Endothelial cell (in vitro differentiated cells): ENCODE measurements around the gene ATP10D. TPM values are rescaled to one million over a fixed set of nuclear protein-coding genes. Genes with fewer than 3 reads are reported as not detected.

ENCODE experiments used
- DNase-seq: peaks from one replicate; pipeline ENCODE4 v3.0.0; 2021; ENCODE audit warnings: low spot score
- H3K27ac Mint-ChIP-seq: one replicate; pipeline ENCODE4 v1.8.0; 2021; ENCODE audit warnings: mixed read lengths, inconsistent platforms; ENCODE audit not compliant: unreplicated experiment
- H3K27me3 Mint-ChIP-seq: one replicate; pipeline ENCODE4 v1.8.0; 2021; ENCODE audit warnings: mild to moderate bottlenecking, moderate library complexity, mixed read lengths, inconsistent platforms; ENCODE audit not compliant: unreplicated experiment
- H3K36me3 Mint-ChIP-seq: one replicate; pipeline ENCODE4 v1.8.0; 2021; ENCODE audit warnings: mild to moderate bottlenecking, low read depth, mixed read lengths, inconsistent platforms; ENCODE audit not compliant: unreplicated experiment
- H3K4me1 Mint-ChIP-seq: one replicate; pipeline ENCODE4 v1.8.0; 2021; ENCODE audit warnings: mild to moderate bottlenecking, mixed read lengths, inconsistent platforms; ENCODE audit not compliant: unreplicated experiment
- H3K4me3 Mint-ChIP-seq: one replicate; pipeline ENCODE4 v1.8.0; 2021; ENCODE audit warnings: mild to moderate bottlenecking, mixed read lengths, inconsistent platforms; ENCODE audit not compliant: unreplicated experiment
- H3K9me3 Mint-ChIP-seq: one replicate; pipeline ENCODE4 v1.8.0; 2021; ENCODE audit warnings: mixed read lengths, inconsistent platforms; ENCODE audit not compliant: unreplicated experiment
- total RNA-seq: library from RNA; stranded (reverse); fragmentation: NEBNext Ultra II Directional; extraction: Animal tissue kit (Norgen Biotek cat#: 25700); gene quantifications from one replicate; pipeline ENCODE4 v1.2.1, GENCODE V29; 2021; ENCODE audit not compliant: unreplicated experiment
- TF ChIP-seq, protein P1 (sequence below): fragments of 200-600 bp; sonication (generic); IDR thresholded peaks from one replicate; pipeline ENCODE4 v1.5.0; 2021; ENCODE audit warnings: antibody characterized with exemption; ENCODE audit not compliant: unreplicated experiment

The ATP10D gene
- total RNA-seq, 1 donor from 2014 or later, result 9.3 TPM

DNA sequence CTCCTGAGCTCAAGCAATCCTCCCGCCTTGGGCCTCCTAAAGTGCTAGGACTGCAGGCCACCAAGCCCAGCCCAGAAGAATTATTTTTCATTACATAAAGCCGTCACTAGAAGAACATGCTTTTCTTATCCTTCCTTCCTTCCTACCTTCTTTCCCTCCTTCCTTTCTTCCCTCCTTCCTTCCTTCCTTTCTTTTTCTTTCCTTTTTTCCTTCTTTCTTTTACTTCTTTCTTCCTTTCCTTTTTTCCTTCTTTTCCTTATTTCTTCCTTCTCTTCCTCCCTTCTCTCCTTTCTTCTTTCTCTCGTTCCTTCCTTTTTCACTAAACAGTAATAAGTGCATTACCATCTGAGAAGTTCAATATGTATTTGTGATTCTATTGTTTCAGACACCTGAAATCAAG is 121.4 kb downstream of the ATP10D start:
- Mint-ChIP-seq H3K36me3 (no peaks in the 10 kb centered on the region), H3K9me3 (no peaks in the 10 kb centered on the region), H3K4me1 (peaks cover 4% of the 10 kb centered on the region), H3K4me3 (no peak overlapping the region), H3K27me3 (no peaks in the 10 kb centered on the region), H3K27ac (no peak overlapping the region)
- no peak for DNase-seq
- TF ChIP-seq, protein P1, sequence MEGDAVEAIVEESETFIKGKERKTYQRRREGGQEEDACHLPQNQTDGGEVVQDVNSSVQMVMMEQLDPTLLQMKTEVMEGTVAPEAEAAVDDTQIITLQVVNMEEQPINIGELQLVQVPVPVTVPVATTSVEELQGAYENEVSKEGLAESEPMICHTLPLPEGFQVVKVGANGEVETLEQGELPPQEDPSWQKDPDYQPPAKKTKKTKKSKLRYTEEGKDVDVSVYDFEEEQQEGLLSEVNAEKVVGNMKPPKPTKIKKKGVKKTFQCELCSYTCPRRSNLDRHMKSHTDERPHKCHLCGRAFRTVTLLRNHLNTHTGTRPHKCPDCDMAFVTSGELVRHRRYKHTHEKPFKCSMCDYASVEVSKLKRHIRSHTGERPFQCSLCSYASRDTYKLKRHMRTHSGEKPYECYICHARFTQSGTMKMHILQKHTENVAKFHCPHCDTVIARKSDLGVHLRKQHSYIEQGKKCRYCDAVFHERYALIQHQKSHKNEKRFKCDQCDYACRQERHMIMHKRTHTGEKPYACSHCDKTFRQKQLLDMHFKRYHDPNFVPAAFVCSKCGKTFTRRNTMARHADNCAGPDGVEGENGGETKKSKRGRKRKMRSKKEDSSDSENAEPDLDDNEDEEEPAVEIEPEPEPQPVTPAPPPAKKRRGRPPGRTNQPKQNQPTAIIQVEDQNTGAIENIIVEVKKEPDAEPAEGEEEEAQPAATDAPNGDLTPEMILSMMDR, result no peak

GRCh38 chr4:47612116-47613023 is 127.3 kb downstream of the ATP10D start:
- DNase-seq, result no peak
- peaks cover 6% of the 10 kb centered on the region for H3K4me1 Mint-ChIP-seq
- H3K27ac Mint-ChIP-seq, result no peak overlapping the region
- TF ChIP-seq, protein P1, result no peak
- peaks cover 1% of the 10 kb centered on the region for H3K27me3 Mint-ChIP-seq
- no peak overlapping the region for H3K4me3 Mint-ChIP-seq
- no peaks in the 10 kb centered on the region for H3K36me3 Mint-ChIP-seq
- no peaks in the 10 kb centered on the region for H3K9me3 Mint-ChIP-seq

GRCh38 chr4:47615385-47615784 is 130.3 kb downstream of the ATP10D start:
- TF ChIP-seq, protein P1, result no peak
- Mint-ChIP-seq H3K4me3 (no peak overlapping the region), H3K9me3 (no peaks in the 10 kb centered on the region), H3K36me3 (no peaks in the 10 kb centered on the region), H3K27me3 (peaks cover 1% of the 10 kb centered on the region), H3K27ac (no peak overlapping the region), H3K4me1 (peaks cover 6% of the 10 kb centered on the region)
- DNase-seq, result no peak

DNA sequence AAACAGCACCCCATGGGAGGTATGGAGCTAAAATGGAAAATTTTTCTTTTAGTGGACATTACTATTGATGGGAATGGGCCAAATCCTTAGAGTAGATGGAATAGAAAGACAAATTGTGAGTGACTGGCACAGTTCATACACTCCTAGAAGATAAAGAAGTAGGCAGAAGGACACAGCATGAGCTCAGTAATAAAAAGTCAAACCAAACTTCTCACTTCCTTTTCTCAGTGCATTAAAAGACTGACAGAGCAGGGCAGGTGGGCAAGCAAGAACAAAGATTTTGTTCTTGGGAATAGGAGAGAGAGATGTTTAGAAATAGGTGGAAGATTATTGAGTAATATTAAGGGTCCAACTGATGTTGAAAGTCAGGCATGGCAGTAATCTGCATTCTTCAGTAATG is 132.5 kb downstream of the ATP10D start:
- TF ChIP-seq, protein P1, result no peak
- DNase-seq, result no peak
- no peaks in the 10 kb centered on the region for H3K4me1 Mint-ChIP-seq
- peaks cover under 1% of the 10 kb centered on the region for H3K36me3 Mint-ChIP-seq
- no peak overlapping the region for H3K4me3 Mint-ChIP-seq
- no peak overlapping the region for H3K27ac Mint-ChIP-seq
- peaks cover 1% of the 10 kb centered on the region for H3K27me3 Mint-ChIP-seq
- H3K9me3 Mint-ChIP-seq, result no peaks in the 10 kb centered on the region

GRCh38 chr4:47619691-47620090 is 134.6 kb downstream of the ATP10D start:
- peaks cover 4% of the 10 kb centered on the region for H3K36me3 Mint-ChIP-seq
- no peaks in the 10 kb centered on the region for H3K27me3 Mint-ChIP-seq
- H3K4me3 Mint-ChIP-seq, result no peak overlapping the region
- TF ChIP-seq, protein P1, result no peak
- no peaks in the 10 kb centered on the region for H3K9me3 Mint-ChIP-seq
- DNase-seq, result no peak
- peaks cover 8% of the 10 kb centered on the region for H3K4me1 Mint-ChIP-seq
- no peak overlapping the region for H3K27ac Mint-ChIP-seq
